Gastrocnemius medialis (tissue), 4 donors: ENCODE results near the gene SUSD3. TPM values are rescaled to one million over a fixed set of nuclear protein-coding genes. Genes with fewer than 3 reads are reported as not detected.

ENCODE experiments used
- ATAC-seq, 2 donors: fragments of 150-250 bp; one replicate each; pipeline ENCODE4 v1.9.1; 2016
- DNase-seq, 2 donors: peaks; one replicate each; pipeline ENCODE4 v3.0.0-alpha.2; 2019
- H3K27ac ChIP-seq, 4 donors: fragments of 200-600 bp; sonication (generic); 1 replicate in 1 of 4; 2 replicates in 3 of 4; pipeline ENCODE4 v1.5.1; 2016 to 2018; ENCODE audit warnings: mild to moderate bottlenecking in 2 of 4, moderate library complexity in 1 of 4
- H3K27me3 ChIP-seq, 3 donors: fragments of 200-600 bp; sonication (generic) in 2 of 3; 1 replicate in 1 of 3; 2 replicates in 2 of 3; pipeline versions ENCODE4 v1.5.1 to v1.6.0; 2016 to 2019; ENCODE audit warnings: mild to moderate bottlenecking in 1 of 3, moderate library complexity in 1 of 3
- H3K36me3 ChIP-seq, 2 donors: fragments of 200-600 bp; sonication (generic) in 1 of 2; one replicate each; pipeline ENCODE4 v1.5.1; 2017 to 2018
- H3K4me1 ChIP-seq, 2 donors: fragments of 200-600 bp; sonication (generic) in 1 of 2; one replicate each; pipeline ENCODE4 v1.5.1; 2016 to 2017; ENCODE audit warnings: mild to moderate bottlenecking in 2 of 2
- H3K4me3 ChIP-seq, 4 donors: fragments of 200-600 bp; sonication (generic) in 3 of 4; 1 replicate in 1 of 4; 2 replicates in 3 of 4; pipeline ENCODE4 v1.5.1; 2016 to 2019; ENCODE audit warnings: mild to moderate bottlenecking in 2 of 4
- H3K9me3 ChIP-seq, 3 donors: fragments of 200-600 bp; sonication (generic) in 2 of 3; 1 replicate in 1 of 3; 2 replicates in 2 of 3; pipeline ENCODE4 v1.5.1; 2016 to 2019
- CTCF ChIP-seq, 5 experiments: fragments of 450-650 bp in 3 of 5; fragments of 200-600 bp in 2 of 5; sonication (generic) in 2 of 5; IDR thresholded peaks in 4 of 5; conservative IDR thresholded peaks in 1 of 5; 1 replicate in 4 of 5; 2 replicates in 1 of 5; pipeline ENCODE4 v1.5.1; 2016 to 2019; ENCODE audit warnings: antibody characterized with exemption in 5 of 5, mild to moderate bottlenecking in 3 of 5, moderate library complexity in 3 of 5
- POLR2A ChIP-seq, 2 donors: fragments of 450-650 bp; IDR thresholded peaks; one replicate each; pipeline ENCODE4 v1.6.1; 2017; ENCODE audit warnings: antibody characterized with exemption in 2 of 2, mild to moderate bottlenecking in 2 of 2, moderate library complexity in 2 of 2
- in situ Hi-C, 4 donors: fragments of 200-750 bp; cut with MboI; loops; one replicate each; pipeline versions ENCODE4 v1.15.0 to v1.8.0; 2017; ENCODE audit warnings: low sequenced_read_pairs in 4 of 4
- intact Hi-C: fragments of 100-400 bp; cut with DNase I; formaldehyde crosslinking; loops from one replicate; pipeline ENCODE4 v1.15.1; 2023; ENCODE audit warnings: low total_unique reads
- total RNA-seq, 4 donors: library from RNA; depleted of rRNA; stranded (reverse); fragments of >200 nt; gene quantifications; one replicate each; pipeline versions ENCODE4 v1.1.0 to v1.2.3, GENCODE V29; 2016

SUSD3 gene
- total RNA-seq, 4 donors from 2014 or later = 0.51 to 0.61 TPM; not detected in 2

GRCh38 chr9:93036887-93037475 lies 21.5 kb upstream of the SUSD3 start:
- Histone ChIP-seq H3K27ac (no peak overlapping the region), H3K36me3 (no peaks in the 10 kb centered on the region), H3K9me3 (no peaks in the 10 kb centered on the region), H3K4me1 (no peaks in the 10 kb centered on the region), H3K4me3 (no peak overlapping the region), H3K27me3 (no peaks in the 10 kb centered on the region)
- DNase-seq (no peak), ATAC-seq (no peak)
- intact Hi-C loops = no loop called here
- in situ Hi-C loops = no loop called here
- TF ChIP-seq CTCF (IDR thresholded peaks at IDR 0.05 in 4 of 5, conservative IDR thresholded peaks at IDR 0.05 in 1 of 5) (no peak), POLR2A (IDR thresholded peaks at IDR 0.05) (no peak)

DNA sequence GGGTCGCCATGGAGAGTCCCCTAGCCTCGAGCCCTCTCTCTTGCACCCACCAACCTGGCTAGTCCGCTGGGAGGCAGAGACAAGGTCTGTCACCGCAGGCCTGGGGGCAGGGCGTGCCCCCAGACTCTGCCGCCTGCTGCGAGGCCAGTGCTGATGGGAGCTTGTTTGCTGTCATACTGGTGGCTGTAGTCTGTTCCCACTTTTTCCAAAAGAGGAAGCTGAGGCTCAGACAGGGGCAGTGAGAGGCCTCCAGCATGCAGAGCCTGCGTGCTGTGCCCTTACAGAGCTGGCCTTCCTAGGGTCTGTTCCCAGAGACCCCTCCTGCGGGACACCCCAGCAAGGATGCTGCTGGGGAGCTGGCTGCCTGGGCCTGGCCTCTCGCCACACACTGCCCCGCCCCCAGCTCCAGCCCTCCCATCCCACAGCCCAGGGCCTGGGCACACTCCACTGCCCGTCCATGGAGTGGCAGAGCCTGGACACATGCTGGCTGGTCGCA lies 21.0 kb upstream of the SUSD3 start:
- intact Hi-C loops (no loop called here), in situ Hi-C loops (no loop called here)
- Histone ChIP-seq H3K4me1 (no peaks in the 10 kb centered on the region), H3K4me3 (no peak overlapping the region), H3K27ac (no peak overlapping the region), H3K27me3 (no peaks in the 10 kb centered on the region), H3K36me3 (no peaks in the 10 kb centered on the region), H3K9me3 (no peaks in the 10 kb centered on the region)
- TF ChIP-seq POLR2A (IDR thresholded peaks at IDR 0.05) (no peak), CTCF (IDR thresholded peaks at IDR 0.05 in 4 of 5, conservative IDR thresholded peaks at IDR 0.05 in 1 of 5) (no peak)
- ATAC-seq = no peak
- no peak for DNase-seq

DNA sequence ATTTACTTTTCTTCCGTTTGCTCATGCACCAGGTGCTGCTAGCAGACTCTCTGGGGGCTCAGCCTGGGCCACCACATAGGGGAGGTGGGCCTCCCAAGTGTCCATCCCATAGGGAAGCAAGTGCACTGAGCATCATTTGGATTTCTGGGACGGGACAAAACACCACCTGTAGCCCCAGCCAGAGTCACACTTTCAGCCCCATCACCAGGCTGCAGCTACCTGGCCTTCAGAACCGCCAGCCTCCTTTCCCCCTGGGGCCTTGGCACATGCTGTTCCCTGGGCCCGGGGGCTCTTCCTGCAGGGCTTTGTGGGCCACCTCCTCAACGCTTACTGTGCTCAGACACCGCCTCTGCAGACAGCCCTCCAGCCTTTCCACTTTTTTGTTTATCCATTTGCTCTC lies 19.6 kb upstream of the SUSD3 start:
- H3K27ac ChIP-seq = no peak overlapping the region
- no peaks in the 10 kb centered on the region for H3K27me3 ChIP-seq
- in situ Hi-C loops (no loop called here), intact Hi-C loops (no loop called here)
- no peak for DNase-seq
- no peak for ATAC-seq
- H3K36me3 ChIP-seq = no peaks in the 10 kb centered on the region
- no peaks in the 10 kb centered on the region for H3K9me3 ChIP-seq
- H3K4me1 ChIP-seq = no peaks in the 10 kb centered on the region
- no peak for TF ChIP-seq POLR2A (IDR thresholded peaks at IDR 0.05)
- no peak for TF ChIP-seq CTCF (IDR thresholded peaks at IDR 0.05 in 4 of 5, conservative IDR thresholded peaks at IDR 0.05 in 1 of 5)
- no peak overlapping the region for H3K4me3 ChIP-seq

- intact Hi-C loops (no loop called here), in situ Hi-C loops (no loop called here)
- no peaks in the 10 kb centered on the region for H3K27me3 ChIP-seq
- H3K9me3 ChIP-seq = no peaks in the 10 kb centered on the region
- no peak overlapping the region for H3K27ac ChIP-seq
- no peak overlapping the region for H3K4me3 ChIP-seq
- TF ChIP-seq CTCF (IDR thresholded peaks at IDR 0.05 in 4 of 5, conservative IDR thresholded peaks at IDR 0.05 in 1 of 5) = no peak
- no peak for TF ChIP-seq POLR2A (IDR thresholded peaks at IDR 0.05)
- H3K4me1 ChIP-seq = no peaks in the 10 kb centered on the region
- no peak for DNase-seq
- no peak for ATAC-seq
- no peaks in the 10 kb centered on the region for H3K36me3 ChIP-seq
Observed at GRCh38 chr9:93039456-93039855, 19.0 kb upstream of the SUSD3 start.

- in situ Hi-C loops = no loop called here
- Histone ChIP-seq H3K4me3 (no peak overlapping the region), H3K36me3 (no peaks in the 10 kb centered on the region), H3K27me3 (no peaks in the 10 kb centered on the region), H3K4me1 (no peaks in the 10 kb centered on the region), H3K27ac (no peak overlapping the region), H3K9me3 (no peaks in the 10 kb centered on the region)
- DNase-seq (no peak), ATAC-seq (no peak)
- TF ChIP-seq POLR2A (IDR thresholded peaks at IDR 0.05) (no peak), CTCF (IDR thresholded peaks at IDR 0.05 in 4 of 5, conservative IDR thresholded peaks at IDR 0.05 in 1 of 5) (no peak)
- intact Hi-C loops = no loop called here
Observed at GRCh38 chr9:93039976-93040375, 18.5 kb upstream of the SUSD3 start.
